ENCODE data around the gene ACSF2.

The ACSF2 gene

DNA sequence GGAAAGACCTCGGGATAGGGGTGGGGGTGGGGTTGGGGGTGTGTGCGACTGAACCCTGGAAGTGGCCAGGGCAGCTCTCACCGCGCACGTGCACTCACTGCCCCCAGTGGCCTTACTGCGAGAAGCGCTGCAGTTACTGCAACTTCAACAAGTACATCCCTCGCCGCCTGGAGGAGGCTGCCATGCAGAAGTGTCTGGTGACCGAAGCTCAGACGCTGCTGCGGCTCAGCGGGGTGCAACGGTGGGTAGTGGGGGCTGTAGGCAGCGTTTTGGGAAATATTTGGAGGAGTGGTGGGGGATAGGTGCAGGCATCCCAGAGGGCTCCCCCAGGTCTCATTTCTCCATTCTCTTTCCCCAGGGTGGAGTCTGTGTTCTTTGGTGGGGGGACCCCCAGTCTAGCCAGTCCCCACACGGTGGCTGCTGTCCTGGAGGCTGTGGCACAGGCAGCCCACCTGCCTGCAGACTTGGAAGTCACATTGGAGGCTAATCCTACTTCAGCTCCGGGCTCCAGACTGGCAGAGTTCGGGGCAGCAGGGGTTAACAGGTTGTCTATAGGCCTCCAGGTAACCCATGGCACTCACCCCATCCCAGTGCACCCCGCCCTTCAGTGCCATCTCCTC lies 53.6 kb downstream of the ACSF2 start:
- DNase-seq: peak; percentile 48 to 53

- no peak for DNase-seq
Observed at GRCh38 chr17:50480142-50480764, 54.2 kb downstream of the ACSF2 start.

DNA sequence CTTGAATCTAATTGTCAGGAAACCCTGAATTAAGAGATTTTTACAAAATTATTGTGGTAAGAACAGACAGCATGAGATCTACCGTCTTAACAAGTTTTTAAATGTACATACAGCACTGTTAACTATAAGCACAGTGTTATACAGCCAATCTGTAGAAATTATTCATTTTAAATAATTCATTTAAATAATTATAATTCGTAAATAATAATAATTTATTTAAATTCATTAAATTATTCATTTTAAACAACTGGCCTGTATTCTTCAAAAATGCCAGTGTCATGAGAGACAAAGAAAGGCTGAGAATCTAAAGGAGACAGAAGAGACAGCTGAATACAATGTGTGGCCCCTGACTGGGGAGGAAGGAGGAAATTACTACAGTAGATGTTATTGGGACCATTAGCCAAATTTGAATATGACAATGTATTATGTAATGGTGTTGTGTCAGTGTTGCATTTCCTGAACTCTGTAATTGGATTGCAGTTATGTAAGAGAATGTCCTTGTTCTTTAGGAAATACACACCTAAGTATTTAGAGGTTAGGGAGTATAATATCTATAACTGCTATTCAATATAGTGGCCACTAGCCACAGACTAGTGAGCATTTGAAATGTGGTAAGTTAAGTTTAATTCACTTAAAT lies 55.0 kb downstream of the ACSF2 start:
- DNase-seq: no peak

- no peak for DNase-seq
Observed at GRCh38 chr17:50481648-50482047, 55.6 kb downstream of the ACSF2 start.

- no peak for DNase-seq
Observed at GRCh38 chr17:50482110-50482509, 56.1 kb downstream of the ACSF2 start.

GRCh38 chr17:50482516-50482915 lies 56.5 kb downstream of the ACSF2 start:
- DNase-seq: peak; percentile 77 to 82

GRCh38 chr17:50483266-50483665 lies 57.2 kb downstream of the ACSF2 start:
- DNase-seq: no peak

DNA sequence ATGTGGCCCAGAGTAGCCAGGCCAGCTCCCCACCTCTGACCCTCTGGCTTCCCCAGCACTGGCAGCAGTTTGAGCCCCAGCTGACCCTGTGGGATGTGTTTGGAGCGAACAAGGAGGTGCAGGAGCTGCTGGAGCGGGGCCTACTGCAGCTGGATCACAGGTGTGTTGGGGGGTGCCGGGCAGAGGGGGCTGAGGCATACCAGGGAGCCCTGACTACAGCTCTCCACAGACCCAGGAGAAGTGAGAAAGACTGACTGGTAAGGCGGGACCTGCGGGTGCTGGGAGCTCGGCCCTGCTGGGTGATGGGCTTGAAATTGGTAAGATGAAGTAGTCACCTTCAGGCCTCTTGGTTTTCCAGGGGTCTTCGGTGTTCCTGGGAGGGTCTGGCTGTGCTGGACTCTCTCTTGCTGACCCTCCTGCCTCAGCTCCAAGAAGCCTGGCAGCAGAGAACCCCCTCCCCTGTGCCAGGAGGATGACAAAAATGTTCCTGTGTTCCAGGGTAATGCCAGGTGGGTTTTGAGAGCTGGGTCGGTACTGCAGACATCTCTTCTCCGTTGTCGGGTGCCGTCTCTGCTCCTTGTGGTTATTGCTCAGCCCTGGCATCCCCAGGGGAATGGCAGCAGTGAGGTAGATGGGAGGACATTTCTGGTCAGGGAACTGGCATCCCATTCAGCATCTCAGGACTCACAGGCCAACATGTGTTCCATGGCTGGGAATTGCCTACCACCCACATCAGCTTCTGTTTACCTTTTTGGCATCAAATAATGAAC lies 58.6 kb downstream of the ACSF2 start:
- no peak for DNase-seq

DNA sequence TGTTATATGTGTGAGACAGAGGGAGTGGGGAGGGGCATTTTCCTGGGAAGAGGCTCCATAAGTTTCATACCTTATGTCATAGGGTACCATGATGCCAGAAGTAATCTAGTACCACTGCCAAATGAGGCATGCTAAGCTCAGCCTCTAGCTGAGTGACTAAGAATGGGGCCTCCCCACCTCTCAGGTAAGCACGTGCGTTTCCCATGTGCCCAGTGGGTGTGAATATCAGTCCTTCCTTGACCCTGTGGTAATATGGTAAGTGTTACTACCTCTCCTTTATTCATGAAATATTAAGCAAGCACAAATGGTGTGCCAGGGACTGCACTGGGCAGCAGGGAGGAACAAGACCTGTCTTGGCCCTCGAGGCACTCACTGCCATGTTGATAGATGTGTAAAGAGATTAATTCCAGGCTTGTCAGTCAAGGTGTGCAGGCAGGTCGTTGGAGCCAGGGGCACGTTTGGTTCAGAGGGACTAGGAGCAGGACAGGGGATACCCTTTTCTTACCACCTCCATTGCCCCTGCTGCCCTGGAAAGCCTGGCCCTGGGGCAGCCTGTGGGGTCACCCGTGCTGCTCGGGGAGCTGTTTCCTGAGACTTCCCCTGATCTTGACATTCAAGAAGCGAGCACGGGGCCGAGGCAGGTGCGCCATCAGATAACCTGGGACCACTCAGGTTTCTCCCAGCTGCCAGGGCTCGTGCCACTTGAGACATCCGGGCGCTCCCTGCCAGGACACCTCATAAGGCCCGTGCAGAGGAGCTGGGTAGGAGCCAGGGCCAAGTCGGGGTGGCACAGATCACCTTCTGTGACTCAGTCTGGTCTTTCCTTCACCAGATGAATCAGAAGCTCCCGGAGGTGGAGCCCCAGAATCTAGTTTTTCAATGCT lies 61.4 kb downstream of the ACSF2 start:
- no peak for DNase-seq

DNA sequence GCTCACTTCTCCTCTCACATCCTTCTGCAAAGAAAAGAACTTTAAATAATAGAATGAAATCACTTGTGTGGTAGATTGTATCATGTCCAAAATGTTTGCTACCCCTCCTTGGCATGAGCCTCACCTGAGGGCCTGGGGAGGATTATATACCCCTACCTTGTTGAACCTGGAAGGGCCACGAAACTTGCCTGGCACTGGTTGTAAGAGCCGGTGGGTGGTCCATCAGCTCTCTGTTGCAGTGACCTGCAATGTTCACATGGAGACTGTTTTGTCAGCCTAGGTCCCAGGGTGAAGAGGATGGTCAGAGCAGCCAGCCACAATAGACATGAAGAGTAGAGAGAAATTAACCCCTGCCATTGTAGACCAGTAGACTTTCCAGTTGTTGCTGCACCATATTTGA lies 62.9 kb downstream of the ACSF2 start:
- no peak for DNase-seq

GRCh38 chr17:50491505-50491904 lies 65.5 kb downstream of the ACSF2 start:
- DNase-seq: no peak

DNA sequence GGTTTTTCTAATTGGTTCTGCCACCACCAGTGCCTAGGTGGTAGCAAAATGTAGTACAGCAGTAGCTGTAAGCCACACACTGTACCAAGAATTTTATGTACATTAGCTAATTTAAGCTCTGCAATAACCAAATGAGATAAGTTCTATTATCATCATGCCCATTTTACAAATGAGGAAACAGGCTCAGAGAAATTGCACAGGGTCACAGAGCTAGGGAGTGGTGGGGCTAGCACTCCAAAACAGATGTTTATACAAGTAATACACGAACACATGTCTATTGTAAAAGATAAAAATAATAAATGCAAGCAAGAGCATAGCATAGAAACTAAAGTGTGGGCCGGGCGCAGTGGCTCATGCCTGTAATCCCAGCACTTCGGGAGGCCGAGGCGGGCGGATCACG lies 66.2 kb downstream of the ACSF2 start:
- no peak for DNase-seq

DNA sequence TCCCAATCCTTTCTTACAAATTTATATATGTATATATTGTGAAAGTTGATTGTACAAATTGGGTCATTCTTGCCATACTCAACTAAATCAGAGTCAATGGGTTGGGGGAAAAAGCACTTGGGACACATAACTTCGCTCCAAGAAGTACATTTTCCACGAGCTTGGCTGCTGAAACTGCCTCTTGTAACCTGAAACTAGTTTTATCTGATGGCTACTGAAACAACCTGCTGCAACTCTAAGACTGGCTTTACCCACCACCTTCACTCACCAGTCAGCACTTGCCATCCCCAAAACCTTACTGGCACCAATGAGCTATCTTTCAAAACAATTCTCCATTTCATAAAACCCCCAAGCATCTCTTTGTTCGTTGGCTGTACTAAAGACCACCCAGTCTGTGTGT lies 67.7 kb downstream of the ACSF2 start:
- DNase-seq: no peak

- DNase-seq: no peak
Observed at GRCh38 chr17:50495217-50495823, 69.3 kb downstream of the ACSF2 start.

DNA sequence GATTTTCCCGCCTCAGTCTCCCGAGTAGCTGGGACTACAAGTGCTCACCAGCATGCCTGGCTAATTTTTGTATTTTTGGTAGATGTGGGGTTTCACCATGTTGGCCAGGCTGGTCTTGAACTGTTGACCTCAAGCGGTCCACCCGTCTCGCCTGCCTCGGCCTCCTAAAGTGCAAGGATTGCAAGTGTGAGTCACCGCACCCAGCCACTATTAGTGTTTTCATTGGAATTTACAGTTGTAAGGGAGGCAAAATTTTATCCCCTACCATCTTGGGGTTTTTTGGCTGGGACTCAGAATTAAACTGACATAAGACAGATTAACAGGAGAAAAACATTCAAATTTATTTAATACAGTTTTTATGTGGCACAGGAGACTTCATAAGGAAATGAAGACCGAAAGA lies 69.9 kb downstream of the ACSF2 start:
- DNase-seq: no peak

- no peak for DNase-seq
Observed at GRCh38 chr17:50498021-50498874, 72.2 kb downstream of the ACSF2 start.

DNA sequence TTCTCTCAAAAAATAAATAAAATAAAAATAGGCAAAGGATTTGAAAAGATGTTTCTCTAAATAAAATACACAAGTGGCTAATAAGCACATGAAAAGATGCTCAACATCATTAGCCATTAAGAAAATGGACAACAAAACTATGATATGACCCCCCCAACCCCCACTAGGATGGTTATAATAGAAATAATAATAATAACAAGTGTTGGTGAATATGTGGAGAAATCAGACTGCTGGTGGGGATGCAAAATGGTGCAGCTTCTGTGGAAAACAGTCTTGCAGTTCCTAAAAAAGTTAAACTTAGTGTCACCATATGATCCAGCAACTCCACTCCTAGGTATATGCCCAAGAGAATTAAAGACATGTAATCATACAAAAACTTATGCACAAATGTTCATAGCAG lies 73.3 kb downstream of the ACSF2 start:
- no peak for DNase-seq

GRCh38 chr17:50499721-50500120 lies 73.7 kb downstream of the ACSF2 start:
- no peak for DNase-seq

GRCh38 chr17:50501054-50501453 lies 75.0 kb downstream of the ACSF2 start:
- peak in 1 of 2 donors; percentile 34 for DNase-seq

DNA sequence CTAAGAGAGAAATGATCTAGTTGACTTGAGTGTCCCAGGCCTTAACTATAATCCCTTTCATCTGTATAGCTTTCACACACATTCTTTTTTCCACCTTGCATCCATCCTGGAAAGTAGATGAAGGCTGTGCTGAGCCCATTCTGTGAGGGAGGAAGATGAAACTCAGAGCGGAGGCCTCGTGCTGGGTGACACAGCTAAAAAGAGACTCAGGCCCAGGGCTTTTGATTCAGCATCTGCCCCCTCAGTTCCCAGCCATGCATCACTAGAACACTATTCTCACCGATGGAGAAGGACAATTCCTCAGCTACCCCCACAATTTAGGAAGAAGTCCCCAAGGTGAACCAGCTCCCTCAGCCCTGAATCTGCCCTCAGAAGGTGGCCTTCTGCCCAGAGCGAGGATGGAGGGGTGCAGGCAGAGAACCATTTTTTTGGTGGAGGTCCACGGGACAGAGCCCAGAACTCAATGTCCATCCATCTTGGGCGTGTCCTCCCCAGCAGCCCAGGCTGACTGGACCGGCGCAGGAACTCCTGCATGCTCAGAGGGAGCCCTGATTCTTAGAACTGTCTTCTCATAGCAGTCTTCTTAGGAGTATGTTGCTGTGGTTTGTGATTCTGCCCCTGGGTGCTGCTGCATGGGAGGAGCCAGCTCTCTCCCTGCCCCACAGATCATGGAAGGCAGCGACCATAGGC lies 76.4 kb downstream of the ACSF2 start:
- DNase-seq: no peak

Measured in stimulated activated CD4-positive, alpha-beta T cell treated with anti-CD3 and anti-CD28 coated beads, Interleukin-2, amount 100 ng/mL, for 48 hours (primary cell).